BJ (cell line): ENCODE results near the gene TRABD2B. TPM values are rescaled to one million over a fixed set of nuclear protein-coding genes. Genes with fewer than 3 reads are reported as not detected.

Experiments used
- CTCF ChIA-PET: fragments of 350-600 bp; formaldehyde crosslinking; extraction: SDS; loops from one replicate; lab custom pipeline; 2021; ENCODE audit warnings: antibody characterized with exemption, inconsistent platforms; lab: Yijun Ruan, JAX
- POLR2A ChIA-PET: fragments of 300-600 bp; sonication (Branson Sonifier 250); formaldehyde crosslinking; extraction: SDS; loops from one replicate; lab custom pipeline; 2021; ENCODE audit warnings: antibody characterized with exemption; lab: Charles Lee
- DNase-seq: peaks from one replicate; pipeline ENCODE4 v3.0.0-alpha.2; 2011; ENCODE audit warnings: low read depth
- H3K27me3 ChIP-seq: 2 replicates; pipeline ENCODE4 v1.6.0; 2011; ENCODE audit warnings: low read length; ENCODE audit not compliant: control insufficient read depth, insufficient read depth
- H3K36me3 ChIP-seq: 2 replicates; pipeline ENCODE4 v1.5.1; 2011; ENCODE audit warnings: low read length; ENCODE audit not compliant: control insufficient read depth, insufficient read depth
- H3K4me3 ChIP-seq: 2 replicates; pipeline ENCODE4 v1.5.1; 2011; ENCODE audit warnings: low read depth, mild to moderate bottlenecking, control low read depth, low read length
- CTCF ChIP-seq: IDR thresholded peaks from 2 replicates; pipeline ENCODE4 v1.5.1; 2011; ENCODE audit warnings: low read depth, mild to moderate bottlenecking, control low read depth, inconsistent platforms, low read length, moderate library complexity; ENCODE audit not compliant: insufficient read depth
- polyA plus RNA-seq: library from polyadenylated mRNA; depleted of rRNA; stranded (reverse); fragments of >200 nt; gene quantifications from 2 replicates; pipeline ENCODE4 v1.2.3, GENCODE V29; 2011

The TRABD2B gene
- polyA plus RNA-seq, 1 experiment = not detected

- ChIA-PET POLR2A (no interaction called here), CTCF (no interaction called here)
- Histone ChIP-seq H3K4me3 (no peak overlapping the region), H3K27me3 (no peaks in the 10 kb centered on the region; the same call in 1 of the 2 replicates), H3K36me3 (no peaks in the 10 kb centered on the region)
- DNase-seq = no peak
- TF ChIP-seq CTCF = no peak
These were observed 224.1 kb downstream of the TRABD2B start for GRCh38 chr1:47772960-47773682.

- DNase-seq = no peak
- Histone ChIP-seq H3K4me3 (no peak overlapping the region), H3K27me3 (no peaks in the 10 kb centered on the region; the same call in 1 of the 2 replicates), H3K36me3 (no peaks in the 10 kb centered on the region)
- POLR2A ChIA-PET = no interaction called here
- TF ChIP-seq CTCF = no peak
- CTCF ChIA-PET = no interaction called here
These were observed 224.9 kb downstream of the TRABD2B start for GRCh38 chr1:47772281-47772680.

- POLR2A ChIA-PET = no interaction called here
- no peaks in the 10 kb centered on the region; the same call in 1 of the 2 replicates for H3K27me3 ChIP-seq
- CTCF ChIA-PET = no interaction called here
- DNase-seq = no peak
- H3K36me3 ChIP-seq = no peaks in the 10 kb centered on the region
- no peak overlapping the region for H3K4me3 ChIP-seq
- TF ChIP-seq CTCF = no peak
These were observed 225.4 kb downstream of the TRABD2B start for GRCh38 chr1:47771751-47772150.

GRCh38 chr1:47769983-47770382, 227.2 kb downstream of the TRABD2B start:
- no peak overlapping the region for H3K4me3 ChIP-seq
- CTCF ChIA-PET = no interaction called here
- no peak for DNase-seq
- H3K36me3 ChIP-seq = no peaks in the 10 kb centered on the region
- POLR2A ChIA-PET = no interaction called here
- no peak for TF ChIP-seq CTCF
- H3K27me3 ChIP-seq = no peaks in the 10 kb centered on the region; the same call in 1 of the 2 replicates

GRCh38 chr1:47769295-47769694, 227.9 kb downstream of the TRABD2B start:
- no peaks in the 10 kb centered on the region; the same call in 1 of the 2 replicates for H3K27me3 ChIP-seq
- POLR2A ChIA-PET = no interaction called here
- no peak overlapping the region for H3K4me3 ChIP-seq
- no peak for TF ChIP-seq CTCF
- CTCF ChIA-PET = interaction anchor here (0.6 kb wide), 1 partner anchor 63 kb away, joined by 4 read pairs; no protein-coding TSS in a partner anchor
- no peak for DNase-seq
- H3K36me3 ChIP-seq = no peaks in the 10 kb centered on the region
